MM.1S (cell line): ENCODE data around the gene DSCAM.

Experiments used
- DNase-seq: peaks from one replicate; pipeline ENCODE4 v3.0.0-alpha.2; 2015
- H2AFZ ChIP-seq: fragments of 300-600 bp; sonication (generic); 2 replicates; pipeline ENCODE4 v1.6.0; 2016; ENCODE audit warnings: antibody characterized with exemption, low read length
- H3F3A ChIP-seq: fragments of 300-600 bp; sonication (generic); 2 replicates; pipeline ENCODE4 v1.6.1; 2016; ENCODE audit warnings: mild to moderate bottlenecking, antibody characterized with exemption, low read length, moderate library complexity, mixed read lengths; ENCODE audit not compliant: insufficient read depth
- H3K27ac ChIP-seq: fragments of 300-600 bp; sonication (generic); 2 replicates; pipeline ENCODE4 v1.5.1; 2016; ENCODE audit warnings: mild to moderate bottlenecking, low read length
- H3K27me3 ChIP-seq: fragments of 300-600 bp; sonication (generic); replicated peaks from 2 replicates; pipeline ENCODE4 v1.6.0; 2016; ENCODE audit warnings: low read length; ENCODE audit not compliant: insufficient read depth
- H3K36me3 ChIP-seq: fragments of 300-600 bp; sonication (generic); replicated peaks from 2 replicates; pipeline ENCODE4 v1.6.1; 2016; ENCODE audit warnings: mild to moderate bottlenecking, low read length, mixed read lengths; ENCODE audit not compliant: insufficient read depth
- H3K4me1 ChIP-seq: fragments of 300-600 bp; sonication (generic); 2 replicates; pipeline ENCODE4 v1.6.1; 2016; ENCODE audit warnings: low read length, mixed read lengths
- H3K4me2 ChIP-seq: fragments of 300-600 bp; sonication (generic); 2 replicates; pipeline ENCODE4 v1.6.0; 2016; ENCODE audit warnings: low read depth, low read length
- H3K4me3 ChIP-seq: fragments of 300-600 bp; sonication (generic); 2 replicates; pipeline ENCODE4 v1.5.1; 2016; ENCODE audit warnings: low read length, mixed read lengths
- H3K79me2 ChIP-seq: fragments of 300-600 bp; sonication (generic); 2 replicates; pipeline ENCODE4 v1.6.1; 2016; ENCODE audit warnings: mixed run types, low read length, mixed read lengths
- H3K9ac ChIP-seq: fragments of 300-600 bp; sonication (generic); 2 replicates; pipeline ENCODE4 v1.6.1; 2016; ENCODE audit warnings: low read length, mixed read lengths
- H3K9me2 ChIP-seq: fragments of 300-600 bp; sonication (generic); replicated peaks from 2 replicates; pipeline ENCODE4 v1.6.1; 2016; ENCODE audit warnings: mild to moderate bottlenecking, low read length, mixed read lengths; ENCODE audit not compliant: insufficient read depth
- H3K9me3 ChIP-seq: fragments of 300-600 bp; sonication (generic); replicated peaks from 2 replicates; pipeline ENCODE4 v1.6.1; 2016; ENCODE audit warnings: mild to moderate bottlenecking, low read length, mixed read lengths; ENCODE audit not compliant: insufficient read depth
- H4K20me1 ChIP-seq: fragments of 300-600 bp; sonication (generic); 2 replicates; pipeline ENCODE4 v1.6.1; 2016; ENCODE audit warnings: mild to moderate bottlenecking, low read length, moderate library complexity, mixed read lengths; ENCODE audit not compliant: insufficient read depth
- EZH2 ChIP-seq: fragments of 300-600 bp; sonication (generic); optimal IDR thresholded peaks from 2 replicates; pipeline ENCODE3; 2017; ENCODE audit warnings: low read depth, mild to moderate bottlenecking, antibody characterized with exemption, low read length, mixed read lengths
- EZH2phosphoT487 ChIP-seq: fragments of 300-600 bp; sonication (generic); IDR thresholded peaks from 2 replicates; pipeline ENCODE4 v1.6.1; 2018; ENCODE audit warnings: antibody characterized with exemption, low read length
- TF ChIP-seq, protein P1 (sequence below): fragments of 300-600 bp; sonication (generic); IDR thresholded peaks from 2 replicates; pipeline ENCODE4 v1.5.1; 2016; ENCODE audit warnings: antibody characterized with exemption, low read length, mixed read lengths

DSCAM gene

DNA sequence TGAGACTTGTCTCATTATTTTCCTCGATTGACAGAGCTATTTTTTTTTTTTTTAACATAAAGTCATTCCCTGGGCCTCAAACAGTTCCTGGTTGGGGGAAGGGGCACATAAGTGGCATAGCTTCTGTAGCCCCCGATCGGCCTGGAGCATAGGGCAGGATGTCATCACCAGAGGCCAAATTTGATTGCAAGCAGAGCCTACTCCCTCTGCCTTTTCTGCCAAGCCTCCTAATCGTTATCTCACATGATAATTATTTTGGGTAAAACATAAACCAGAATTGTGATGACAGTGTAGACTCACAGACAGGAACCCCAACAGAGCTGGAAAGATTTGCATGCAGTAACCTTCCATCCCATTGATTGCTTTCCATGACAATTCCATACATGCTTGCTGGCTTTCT, 574.9 kb downstream of the DSCAM start:
- TF ChIP-seq EZH2, result no peak
- TF ChIP-seq, protein P1, sequence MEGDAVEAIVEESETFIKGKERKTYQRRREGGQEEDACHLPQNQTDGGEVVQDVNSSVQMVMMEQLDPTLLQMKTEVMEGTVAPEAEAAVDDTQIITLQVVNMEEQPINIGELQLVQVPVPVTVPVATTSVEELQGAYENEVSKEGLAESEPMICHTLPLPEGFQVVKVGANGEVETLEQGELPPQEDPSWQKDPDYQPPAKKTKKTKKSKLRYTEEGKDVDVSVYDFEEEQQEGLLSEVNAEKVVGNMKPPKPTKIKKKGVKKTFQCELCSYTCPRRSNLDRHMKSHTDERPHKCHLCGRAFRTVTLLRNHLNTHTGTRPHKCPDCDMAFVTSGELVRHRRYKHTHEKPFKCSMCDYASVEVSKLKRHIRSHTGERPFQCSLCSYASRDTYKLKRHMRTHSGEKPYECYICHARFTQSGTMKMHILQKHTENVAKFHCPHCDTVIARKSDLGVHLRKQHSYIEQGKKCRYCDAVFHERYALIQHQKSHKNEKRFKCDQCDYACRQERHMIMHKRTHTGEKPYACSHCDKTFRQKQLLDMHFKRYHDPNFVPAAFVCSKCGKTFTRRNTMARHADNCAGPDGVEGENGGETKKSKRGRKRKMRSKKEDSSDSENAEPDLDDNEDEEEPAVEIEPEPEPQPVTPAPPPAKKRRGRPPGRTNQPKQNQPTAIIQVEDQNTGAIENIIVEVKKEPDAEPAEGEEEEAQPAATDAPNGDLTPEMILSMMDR, result no peak
- TF ChIP-seq EZH2phosphoT487, result no peak
- Histone ChIP-seq H2AFZ (no peak overlapping the region), H3K4me2 (no peak overlapping the region), H3K36me3 (no peaks in the 10 kb centered on the region), H3F3A (no peaks in the 10 kb centered on the region), H3K9ac (no peak overlapping the region), H3K27ac (no peak overlapping the region), H3K4me3 (no peak overlapping the region), H4K20me1 (no peaks in the 10 kb centered on the region), H3K9me3 (no peaks in the 10 kb centered on the region), H3K79me2 (no peaks in the 10 kb centered on the region), H3K27me3 (no peaks in the 10 kb centered on the region), H3K4me1 (peaks cover 17% of the 10 kb centered on the region), H3K9me2 (no peaks in the 10 kb centered on the region)
- no peak for DNase-seq

DNA sequence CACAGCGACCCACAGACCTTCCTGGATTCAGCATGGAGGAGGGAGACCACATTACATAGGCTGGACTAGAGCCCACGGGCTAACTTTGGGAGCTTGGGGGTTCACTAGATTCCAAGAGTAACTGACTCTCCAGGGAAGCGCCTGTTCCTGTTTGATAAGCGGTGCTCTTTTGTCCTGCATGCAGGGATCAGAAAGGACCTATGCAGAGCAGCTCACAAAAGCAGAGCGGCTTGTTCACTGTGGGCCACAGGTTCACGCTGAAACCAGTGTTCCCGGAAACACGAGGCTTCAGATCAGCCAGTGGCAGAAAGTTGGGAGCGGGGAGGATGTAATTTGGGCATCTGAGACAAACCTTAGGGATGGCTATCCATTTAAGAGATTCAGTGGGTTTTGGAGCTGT, 575.8 kb downstream of the DSCAM start:
- H3K4me2 ChIP-seq, result no peak overlapping the region
- TF ChIP-seq EZH2phosphoT487 (no peak), EZH2 (no peak)
- TF ChIP-seq, protein P1, result no peak
- H3F3A ChIP-seq, result no peaks in the 10 kb centered on the region
- no peaks in the 10 kb centered on the region for H3K36me3 ChIP-seq
- H2AFZ ChIP-seq, result no peak overlapping the region
- H3K9me2 ChIP-seq, result no peaks in the 10 kb centered on the region
- H3K27me3 ChIP-seq, result no peaks in the 10 kb centered on the region
- no peak overlapping the region for H3K9ac ChIP-seq
- peaks cover 9% of the 10 kb centered on the region for H3K4me1 ChIP-seq
- H3K27ac ChIP-seq, result no peak overlapping the region
- no peaks in the 10 kb centered on the region for H3K9me3 ChIP-seq
- no peaks in the 10 kb centered on the region for H3K79me2 ChIP-seq
- DNase-seq, result no peak
- no peaks in the 10 kb centered on the region for H4K20me1 ChIP-seq
- no peak overlapping the region for H3K4me3 ChIP-seq

DNA sequence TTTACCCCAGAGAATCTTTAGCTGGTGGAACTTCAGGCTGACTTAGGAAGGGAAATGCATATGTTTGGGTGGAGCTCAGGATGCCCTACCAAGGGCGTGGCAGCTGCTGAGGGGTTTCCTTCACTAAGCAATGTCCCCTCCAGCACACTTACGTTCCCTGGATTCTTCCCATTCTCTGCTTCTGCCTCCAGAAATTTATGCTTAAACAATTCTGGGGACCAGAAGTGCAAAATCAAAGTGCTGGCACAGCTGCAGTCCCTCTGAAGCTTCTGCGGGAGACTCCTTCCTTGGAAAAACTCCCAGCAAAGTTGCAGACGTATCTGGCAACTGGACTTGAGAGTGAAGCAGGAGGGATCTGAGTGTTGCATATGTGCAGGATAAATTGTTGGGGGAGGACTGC, 576.9 kb downstream of the DSCAM start:
- H3K4me1 ChIP-seq, result no peaks in the 10 kb centered on the region

More for the DNA sequence above, 576.9 kb downstream of the DSCAM start:
- Histone ChIP-seq H3K9me3 (no peaks in the 10 kb centered on the region), H3K4me3 (no peak overlapping the region), H3K36me3 (no peaks in the 10 kb centered on the region), H3K79me2 (no peaks in the 10 kb centered on the region), H3K27ac (no peak overlapping the region), H2AFZ (no peak overlapping the region), H4K20me1 (no peaks in the 10 kb centered on the region), H3F3A (no peaks in the 10 kb centered on the region), H3K9me2 (no peaks in the 10 kb centered on the region), H3K9ac (no peak overlapping the region), H3K27me3 (no peaks in the 10 kb centered on the region), H3K4me2 (no peak overlapping the region)
- no peak for DNase-seq
- TF ChIP-seq, protein P1, result no peak
- TF ChIP-seq EZH2 (no peak), EZH2phosphoT487 (no peak)
